ENCODE data around the gene HELT.

GRCh38 chr4:184969610-184970009 lies 48.7 kb upstream of the HELT start:
- TF ChIP-seq, protein P1, sequence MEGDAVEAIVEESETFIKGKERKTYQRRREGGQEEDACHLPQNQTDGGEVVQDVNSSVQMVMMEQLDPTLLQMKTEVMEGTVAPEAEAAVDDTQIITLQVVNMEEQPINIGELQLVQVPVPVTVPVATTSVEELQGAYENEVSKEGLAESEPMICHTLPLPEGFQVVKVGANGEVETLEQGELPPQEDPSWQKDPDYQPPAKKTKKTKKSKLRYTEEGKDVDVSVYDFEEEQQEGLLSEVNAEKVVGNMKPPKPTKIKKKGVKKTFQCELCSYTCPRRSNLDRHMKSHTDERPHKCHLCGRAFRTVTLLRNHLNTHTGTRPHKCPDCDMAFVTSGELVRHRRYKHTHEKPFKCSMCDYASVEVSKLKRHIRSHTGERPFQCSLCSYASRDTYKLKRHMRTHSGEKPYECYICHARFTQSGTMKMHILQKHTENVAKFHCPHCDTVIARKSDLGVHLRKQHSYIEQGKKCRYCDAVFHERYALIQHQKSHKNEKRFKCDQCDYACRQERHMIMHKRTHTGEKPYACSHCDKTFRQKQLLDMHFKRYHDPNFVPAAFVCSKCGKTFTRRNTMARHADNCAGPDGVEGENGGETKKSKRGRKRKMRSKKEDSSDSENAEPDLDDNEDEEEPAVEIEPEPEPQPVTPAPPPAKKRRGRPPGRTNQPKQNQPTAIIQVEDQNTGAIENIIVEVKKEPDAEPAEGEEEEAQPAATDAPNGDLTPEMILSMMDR (IDR thresholded peaks at IDR 0.05), result no peak
- TF ChIP-seq POLR2A (IDR thresholded peaks at IDR 0.05), result no peak
